HG03354 (cell line): Measurements from ENCODE around the gene RNF144B.
"Not testable (repeated sequence)": the region's sequence is repeated elsewhere in the genome, so short reads cannot be mapped to it uniquely, and the experiment has no call there.

Experiments used
- ATAC-seq: cut with Tn5 transposase; IDR thresholded peaks from one replicate; pipeline ENCODE4 v1.9.1; 2021; ENCODE audit warnings: mild to moderate bottlenecking; ENCODE audit not compliant: unreplicated experiment, poor library complexity, severe bottlenecking

The RNF144B gene

GRCh38 chr6:18432180-18432579, 45.0 kb downstream of the RNF144B start:
- no peak for ATAC-seq

DNA sequence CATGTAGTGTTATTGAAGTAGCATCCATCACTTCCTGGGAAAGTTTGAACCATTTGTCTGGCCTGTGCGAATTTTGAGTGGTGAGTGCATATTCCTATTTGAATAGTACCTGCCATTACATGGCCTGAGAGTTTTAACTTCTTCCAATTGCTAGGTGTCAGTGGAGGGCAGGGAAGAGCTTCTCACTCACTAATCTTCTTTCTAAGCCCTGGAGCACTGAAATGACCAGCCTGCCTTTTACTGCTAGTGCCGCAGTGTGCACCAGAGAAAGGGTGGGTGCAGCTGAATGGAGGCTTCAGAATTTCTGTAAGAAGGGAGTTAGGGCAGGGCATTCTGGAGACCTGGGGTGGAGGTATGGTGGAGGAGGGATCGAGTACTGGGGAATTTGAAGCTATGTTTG, 45.5 kb downstream of the RNF144B start:
- no peak for ATAC-seq

DNA sequence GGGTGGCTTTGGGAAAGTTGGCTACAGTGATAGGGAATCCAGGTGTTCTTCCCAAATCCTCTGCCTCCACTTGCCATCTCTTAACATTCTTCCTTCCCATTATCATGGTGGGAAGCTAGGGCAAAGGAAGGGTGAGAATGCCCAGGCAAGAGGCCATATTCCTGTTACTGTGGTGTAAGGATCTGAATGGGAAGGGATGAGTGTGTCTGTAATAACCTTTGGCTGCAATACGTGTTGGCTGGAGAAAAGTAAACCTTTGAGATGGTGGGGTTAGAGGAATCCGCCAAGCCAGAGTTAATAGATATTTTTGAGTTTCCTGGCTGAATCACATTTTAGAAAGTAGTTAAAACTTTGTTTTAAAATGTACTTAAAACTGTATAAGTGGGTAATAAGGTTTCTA, 45.9 kb downstream of the RNF144B start:
- no peak for ATAC-seq

- ATAC-seq = no peak
Observed at GRCh38 chr6:18436341-18436740, 49.2 kb downstream of the RNF144B start.

DNA sequence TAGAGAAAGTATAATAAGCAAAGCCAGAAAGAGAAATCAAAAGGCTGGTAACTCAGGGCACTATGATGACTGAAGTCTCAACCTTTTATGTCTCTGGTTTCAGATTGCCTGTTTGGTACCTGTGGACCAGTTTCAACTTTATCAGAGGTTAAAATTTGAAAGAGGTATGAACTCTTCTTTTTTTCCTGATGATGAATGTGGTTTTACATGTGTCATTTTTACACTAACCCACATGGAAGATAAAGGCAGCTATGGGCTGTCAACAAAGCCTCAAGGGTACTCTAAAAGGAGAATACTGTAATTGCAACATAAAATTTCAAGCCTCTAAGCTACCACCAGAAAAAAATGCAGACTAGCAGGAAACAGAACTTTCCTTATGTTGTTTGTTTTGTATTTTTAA, 52.4 kb downstream of the RNF144B start:
- no peak for ATAC-seq

- ATAC-seq = no peak
Observed at GRCh38 chr6:18441251-18441979, 54.3 kb downstream of the RNF144B start.

GRCh38 chr6:18444111-18444510, 57.0 kb downstream of the RNF144B start:
- no peak for ATAC-seq

- no peak for ATAC-seq
Observed at GRCh38 chr6:18445228-18445627, 58.1 kb downstream of the RNF144B start.

DNA sequence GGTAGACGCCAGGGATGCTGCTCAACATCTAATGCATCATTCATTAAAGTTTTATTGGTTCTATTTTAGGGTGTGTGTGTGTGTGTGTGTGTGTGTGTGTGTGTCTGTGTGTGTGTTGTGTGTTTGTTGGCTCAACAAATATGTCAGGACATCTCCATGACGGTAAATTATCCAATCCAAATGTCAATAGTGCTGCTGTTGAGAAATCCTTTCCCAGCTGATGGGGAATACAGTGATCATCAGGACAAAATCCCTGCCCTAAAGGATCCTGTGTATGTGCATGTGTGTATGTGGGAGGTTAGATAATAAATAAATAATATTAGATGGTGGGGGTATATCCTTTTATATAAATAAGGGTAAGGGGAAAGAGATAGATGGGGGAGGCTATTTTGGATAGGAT, 59.6 kb downstream of the RNF144B start:
- no peak for ATAC-seq

- no peak for ATAC-seq
Observed at GRCh38 chr6:18447552-18447951, 60.4 kb downstream of the RNF144B start.

DNA sequence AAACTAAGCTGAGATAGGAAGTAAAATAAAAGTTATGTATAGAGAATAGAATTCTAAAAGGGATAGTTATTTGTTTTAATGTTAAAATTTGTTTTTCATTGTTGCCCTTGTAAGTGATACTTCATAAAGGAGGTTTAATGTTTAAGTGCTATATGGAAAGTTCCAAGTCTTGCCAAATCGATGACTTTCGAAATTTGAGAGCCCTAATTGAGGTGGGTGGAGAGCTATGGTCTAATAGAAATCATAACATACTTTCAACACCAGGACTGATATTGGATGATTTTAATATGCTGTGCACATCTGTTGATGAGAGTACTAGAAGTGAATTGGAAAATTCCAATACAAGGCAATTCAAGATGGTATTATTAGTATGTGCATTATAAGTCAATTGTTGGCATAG, 64.6 kb downstream of the RNF144B start:
- ATAC-seq = no peak

- ATAC-seq = no peak
Observed at GRCh38 chr6:18454446-18454845, 67.3 kb downstream of the RNF144B start.

- no peak for ATAC-seq
Observed at GRCh38 chr6:18457065-18457737, 70.1 kb downstream of the RNF144B start.

GRCh38 chr6:18458086-18458485, 70.9 kb downstream of the RNF144B start:
- ATAC-seq = not testable (repeated sequence)

- ATAC-seq = no peak
Observed at GRCh38 chr6:18463429-18463828, 76.3 kb downstream of the RNF144B start.

DNA sequence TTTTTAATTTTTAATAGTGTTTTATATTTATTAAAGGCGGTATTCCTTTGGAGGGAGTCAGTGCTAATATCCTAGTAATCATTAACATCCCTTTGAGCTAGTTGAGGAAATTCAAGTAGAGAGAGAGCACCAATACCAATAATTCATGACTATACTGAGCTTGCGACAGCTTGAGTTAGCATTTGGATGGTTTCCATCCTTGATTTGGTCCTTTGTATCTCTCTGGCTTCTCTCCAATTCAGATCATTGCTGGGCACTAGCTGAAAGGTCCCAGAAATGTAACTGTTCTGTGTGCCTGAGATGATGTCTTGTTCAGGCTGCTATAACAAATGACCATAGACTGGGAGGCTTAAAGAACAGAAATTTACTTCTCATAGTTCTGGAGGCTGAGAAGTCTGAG, 77.0 kb downstream of the RNF144B start:
- no peak for ATAC-seq

DNA sequence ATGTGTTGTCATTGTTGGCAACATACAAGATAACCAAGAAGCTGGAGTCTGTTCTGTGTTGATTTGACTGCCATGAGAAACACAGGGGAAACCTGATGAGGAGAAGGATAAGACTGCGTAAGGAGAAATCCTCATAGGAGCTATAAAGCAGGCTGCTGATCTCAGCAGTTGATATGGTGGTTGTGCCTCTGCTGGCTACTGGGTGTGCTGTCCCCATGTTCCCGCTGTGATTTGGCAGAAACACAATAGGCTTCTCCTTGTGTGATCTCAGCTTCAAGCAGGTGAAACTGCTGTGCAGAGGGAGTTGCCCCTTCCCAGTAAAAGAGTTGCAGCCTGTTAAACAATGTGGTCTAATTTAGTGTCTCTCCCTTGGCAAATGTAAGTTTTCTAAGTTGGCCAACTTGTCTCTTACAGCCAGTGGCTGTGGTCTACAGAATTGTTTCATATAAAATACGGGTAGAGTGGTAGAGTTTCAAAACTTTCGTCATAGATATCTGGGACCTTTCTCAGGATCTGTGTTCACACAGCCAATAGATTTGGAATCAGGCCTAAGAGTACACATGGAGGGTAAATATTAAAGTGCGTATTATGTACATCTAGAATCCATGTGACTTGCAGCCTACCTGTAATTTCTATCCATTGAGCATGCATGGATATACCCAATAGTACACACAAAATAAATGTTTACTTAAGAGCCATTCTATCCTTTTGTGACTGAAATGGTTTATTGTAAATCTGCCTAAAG, 78.4 kb downstream of the RNF144B start:
- no peak for ATAC-seq

DNA sequence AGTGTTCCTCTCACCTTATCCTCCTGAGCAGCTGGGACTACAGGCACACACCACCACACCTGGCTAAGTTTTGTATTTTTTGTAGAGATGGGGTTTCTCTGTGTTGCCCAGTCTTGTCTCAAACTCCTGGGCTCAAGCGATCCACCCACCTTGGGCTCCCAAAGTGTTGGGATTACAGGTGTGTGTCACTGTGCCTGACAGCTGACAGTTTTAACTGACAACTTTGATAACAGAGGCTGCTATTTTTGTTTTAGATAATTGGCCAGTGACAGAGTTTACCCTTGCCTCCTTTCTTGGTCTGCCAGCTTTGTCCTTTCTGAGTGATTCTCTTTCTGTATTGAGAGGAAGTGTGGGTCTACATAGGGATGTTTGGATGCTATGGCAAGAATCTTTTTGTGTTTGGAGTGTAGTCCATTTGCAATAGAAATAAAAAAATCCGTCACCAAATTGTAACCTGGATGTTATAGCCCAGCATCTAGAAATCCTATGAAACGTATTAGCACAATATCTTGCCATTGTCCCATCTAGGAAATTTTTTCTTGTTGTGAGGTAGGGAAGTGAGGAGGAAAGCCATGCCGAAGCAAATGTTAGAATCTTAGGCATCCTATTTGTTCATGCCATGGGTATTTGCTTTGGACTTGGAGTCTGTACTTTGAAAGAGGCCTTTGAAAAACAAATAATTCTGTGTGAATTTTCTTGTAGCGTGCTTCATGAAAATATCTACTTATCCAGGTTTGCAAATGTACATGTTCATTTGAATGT, 80.8 kb downstream of the RNF144B start:
- no peak for ATAC-seq

- ATAC-seq = no peak
Observed at GRCh38 chr6:18468503-18468843, 81.3 kb downstream of the RNF144B start.

GRCh38 chr6:18469536-18469935, 82.4 kb downstream of the RNF144B start:
- no peak for ATAC-seq
